GM18526 (cell line): Measurements from ENCODE around the gene TAF4.

Experiments used
- POLR2A ChIP-seq: IDR thresholded peaks from 3 replicates; pipeline ENCODE4 v1.6.1; 2011; ENCODE audit not compliant: insufficient read length; ENCODE audit errors: extremely low read depth

The TAF4 gene

GRCh38 chr20:61978491-61978890, 87.2 kb downstream of the TAF4 start:
- no peak for TF ChIP-seq POLR2A

GRCh38 chr20:61977419-61977786, 88.3 kb downstream of the TAF4 start:
- no peak for TF ChIP-seq POLR2A

GRCh38 chr20:61976644-61977418, 88.8 kb downstream of the TAF4 start:
- no peak for TF ChIP-seq POLR2A

- TF ChIP-seq POLR2A: no peak
Observed at GRCh38 chr20:61976263-61976643, 89.4 kb downstream of the TAF4 start.

- no peak for TF ChIP-seq POLR2A
Observed at GRCh38 chr20:61975407-61976129, 90.1 kb downstream of the TAF4 start.

- no peak for TF ChIP-seq POLR2A
Observed at GRCh38 chr20:61974357-61974665, 91.4 kb downstream of the TAF4 start.

- no peak for TF ChIP-seq POLR2A
Observed at GRCh38 chr20:61973515-61974356, 91.9 kb downstream of the TAF4 start.

GRCh38 chr20:61972636-61973508, 92.8 kb downstream of the TAF4 start:
- TF ChIP-seq POLR2A: no peak

GRCh38 chr20:61970357-61970756, 95.3 kb downstream of the TAF4 start:
- no peak for TF ChIP-seq POLR2A

- TF ChIP-seq POLR2A: no peak
Observed at GRCh38 chr20:61969806-61970205, 95.9 kb downstream of the TAF4 start.

- no peak for TF ChIP-seq POLR2A
Observed at GRCh38 chr20:61968932-61969331, 96.7 kb downstream of the TAF4 start.

- no peak for TF ChIP-seq POLR2A
Observed at GRCh38 chr20:61968036-61968810, 97.5 kb downstream of the TAF4 start.

GRCh38 chr20:61967300-61967699, 98.4 kb downstream of the TAF4 start:
- TF ChIP-seq POLR2A: no peak
